H1 (cell line): ENCODE results near the gene LSM3. TPM values are rescaled to one million over a fixed set of nuclear protein-coding genes. Genes with fewer than 3 reads are reported as not detected.

ENCODE experiments used
- CTCF ChIA-PET: fragments of 300-600 bp; sonication (Branson Sonifier 250); formaldehyde crosslinking; loops from one replicate; lab custom pipeline; 2021; ENCODE audit not compliant: partially characterized antibody; lab: Charles Lee
- POLR2A ChIA-PET: fragments of 300-600 bp; sonication (Branson Sonifier 250); formaldehyde crosslinking; loops from one replicate; lab custom pipeline; 2021; ENCODE audit warnings: inconsistent platforms; ENCODE audit not compliant: partially characterized antibody; lab: Charles Lee
- DNase-seq, 2 experiments: peaks; one replicate each; pipeline versions ENCODE4 v3.0.0 to v3.0.0-alpha.2; 2010 to 2022; ENCODE audit warnings: low spot score in 2 of 2, low read depth in 1 of 2, mixed read lengths in 1 of 2
- FAIRE-seq: peaks from 2 replicates; lab custom pipeline; 2011; peaks lifted over from hg19 to GRCh38; lab: Jason Lieb, UNC
- H2AFZ ChIP-seq: 2 replicates; pipeline ENCODE4 v1.8.1; 2012; ENCODE audit warnings: low read length, inconsistent platforms
- H2AK5ac ChIP-seq: 2 replicates; pipeline ENCODE4 v1.6.1; 2013; ENCODE audit warnings: low read depth, low read length
- H2BK120ac ChIP-seq: replicated peaks from 2 replicates; pipeline ENCODE3; 2013; ENCODE audit warnings: low read depth, low read length, inconsistent platforms
- H2BK12ac ChIP-seq: 2 replicates; pipeline ENCODE4 v1.6.1; 2013; ENCODE audit warnings: low read depth, low read length
- H2BK15ac ChIP-seq: 2 replicates; pipeline ENCODE4 v1.6.1; 2013; ENCODE audit warnings: low read length
- H2BK20ac ChIP-seq: 2 replicates; pipeline ENCODE4 v1.6.1; 2013; ENCODE audit warnings: low read length
- H2BK5ac ChIP-seq: 2 replicates; pipeline ENCODE4 v1.6.1; 2013; ENCODE audit warnings: low read depth, low read length
- H3K14ac ChIP-seq: 2 replicates; pipeline ENCODE4 v1.6.1; 2013; ENCODE audit warnings: inconsistent platforms; ENCODE audit not compliant: insufficient read length
- H3K18ac ChIP-seq: 2 replicates; pipeline ENCODE4 v1.6.1; 2013; ENCODE audit warnings: low read length; ENCODE audit errors: extremely low read depth
- H3K23ac ChIP-seq: 2 replicates; pipeline ENCODE4 v1.6.1; 2013; ENCODE audit warnings: inconsistent platforms; ENCODE audit not compliant: insufficient read length
- H3K23me2 ChIP-seq: 2 replicates; pipeline ENCODE4 v1.6.1; 2013; ENCODE audit warnings: low read depth, low read length
- H3K27ac ChIP-seq: 2 replicates; pipeline ENCODE4 v1.6.1; 2011; ENCODE audit warnings: low read depth, low read length, inconsistent platforms
- H3K27me3 ChIP-seq, 4 experiments: replicated peaks in 1 of 4; 1 replicate in 1 of 4; 2 replicates in 3 of 4; pipeline versions ENCODE4 v1.6.1 to v1.8.1; 2011 to 2013; ENCODE audit warnings: low read length in 3 of 4, mild to moderate bottlenecking in 3 of 4, inconsistent platforms in 2 of 4, mixed read lengths in 2 of 4, moderate library complexity in 1 of 4; ENCODE audit not compliant: control insufficient read depth in 3 of 4, insufficient read depth in 3 of 4; ENCODE audit errors: extremely low read depth in 1 of 4
- H3K36me3 ChIP-seq, 4 experiments: 2 replicates each; pipeline versions ENCODE4 v1.6.1 to v1.8.1; 2011 to 2013; ENCODE audit warnings: mild to moderate bottlenecking in 4 of 4, low read length in 3 of 4, moderate library complexity in 2 of 4, control low read depth in 1 of 4, inconsistent platforms in 1 of 4; ENCODE audit not compliant: insufficient read depth in 4 of 4, control insufficient read depth in 2 of 4
- H3K4ac ChIP-seq: replicated peaks from 2 replicates; pipeline ENCODE3; 2013; ENCODE audit warnings: low read length, low read depth, mixed read lengths, inconsistent platforms; ENCODE audit not compliant: insufficient read length
- H3K4me1 ChIP-seq, 4 experiments: replicated peaks in 1 of 4; 1 replicate in 1 of 4; 2 replicates in 3 of 4; pipeline versions ENCODE4 v1.6.1 to v1.8.1; 2011 to 2013; ENCODE audit warnings: low read length in 3 of 4, inconsistent platforms in 2 of 4, mixed read lengths in 1 of 4; ENCODE audit not compliant: insufficient read depth in 4 of 4, control insufficient read depth in 3 of 4
- H3K4me2 ChIP-seq, 2 experiments: 2 replicates each; pipeline versions ENCODE4 v1.6.1 to v1.8.1; 2011 to 2013; ENCODE audit warnings: low read depth in 2 of 2, low read length in 2 of 2, control low read depth in 1 of 2, inconsistent platforms in 1 of 2, mild to moderate bottlenecking in 1 of 2; ENCODE audit not compliant: insufficient read depth in 1 of 2
- H3K4me3 ChIP-seq, 4 experiments: fragments of 200-600, 300-600 bp in 1 of 4; sonication (generic), shearing (Covaris generic), sonication (Bioruptor Twin) in 1 of 4; 2 replicates each; pipeline versions ENCODE4 v1.5.1 to v1.8.1; 2011 to 2016; ENCODE audit warnings: low read length in 4 of 4, low read depth in 3 of 4, control low read depth in 2 of 4, inconsistent platforms in 2 of 4, mild to moderate bottlenecking in 2 of 4, mixed read lengths in 1 of 4, moderate library complexity in 1 of 4; ENCODE audit not compliant: insufficient read depth in 2 of 4; ENCODE audit errors: extremely low read depth in 1 of 4
- H3K56ac ChIP-seq: replicated peaks from 2 replicates; pipeline ENCODE3; 2013; ENCODE audit warnings: low read depth, mild to moderate bottlenecking, mixed read lengths, low read length, inconsistent platforms; ENCODE audit not compliant: insufficient read length
- H3K79me1 ChIP-seq: 2 replicates; pipeline ENCODE4 v1.6.1; 2013; ENCODE audit warnings: low read depth, low read length, control low read depth
- H3K79me2 ChIP-seq, 2 experiments: 2 replicates each; pipeline versions ENCODE4 v1.6.1 to v1.8.1; 2012 to 2013; ENCODE audit warnings: low read length in 2 of 2, mild to moderate bottlenecking in 2 of 2, inconsistent platforms in 1 of 2; ENCODE audit not compliant: insufficient read depth in 2 of 2, control insufficient read depth in 1 of 2
- H3K9ac ChIP-seq, 4 experiments: replicated peaks in 1 of 4; 1 replicate in 1 of 4; 2 replicates in 3 of 4; pipeline versions ENCODE4 v1.6.1 to v1.8.1; 2011 to 2013; ENCODE audit warnings: low read depth in 3 of 4, low read length in 3 of 4, control low read depth in 2 of 4, mild to moderate bottlenecking in 2 of 4, moderate library complexity in 2 of 4, inconsistent platforms in 1 of 4; ENCODE audit errors: extremely low read depth in 1 of 4
- H3K9me3 ChIP-seq, 2 experiments: 2 replicates each; pipeline versions ENCODE4 v1.6.1 to v1.8.1; 2012 to 2013; ENCODE audit warnings: mild to moderate bottlenecking in 2 of 2, moderate library complexity in 2 of 2, control low read depth in 1 of 2, inconsistent platforms in 1 of 2, low read depth in 1 of 2, low read length in 1 of 2, mixed read lengths in 1 of 2; ENCODE audit not compliant: insufficient read depth in 2 of 2
- H4K20me1 ChIP-seq, 2 experiments: replicated peaks in 1 of 2; 2 replicates each; pipeline versions ENCODE3 to v1.8.1; 2011 to 2013; ENCODE audit warnings: inconsistent platforms in 2 of 2, low read length in 2 of 2, mild to moderate bottlenecking in 1 of 2; ENCODE audit not compliant: insufficient read depth in 2 of 2, control insufficient read depth in 1 of 2
- H4K5ac ChIP-seq: 2 replicates; pipeline ENCODE4 v1.6.1; 2013; ENCODE audit warnings: low read length, low read depth, mixed read lengths, inconsistent platforms; ENCODE audit not compliant: insufficient read length
- H4K8ac ChIP-seq: 2 replicates; pipeline ENCODE4 v1.8.0; 2013; ENCODE audit warnings: mild to moderate bottlenecking, moderate library complexity, low read length, inconsistent platforms; ENCODE audit not compliant: insufficient read depth; ENCODE audit errors: extremely low read depth
- H4K91ac ChIP-seq: replicated peaks from 2 replicates; pipeline ENCODE3; 2013; ENCODE audit warnings: low read length, mixed read lengths, inconsistent platforms; ENCODE audit not compliant: insufficient read length
- EP300 ChIP-seq, 2 experiments: IDR thresholded peaks; 1 replicate in 1 of 2; 2 replicates in 1 of 2; pipeline ENCODE4 v1.6.1; 2011 to 2012; ENCODE audit warnings: low read depth in 2 of 2, low read length in 2 of 2, mild to moderate bottlenecking in 2 of 2, borderline replicate concordance in 1 of 2, inconsistent platforms in 1 of 2, moderate library complexity in 1 of 2
- HDAC2 ChIP-seq, 2 experiments: fragments of 300-600 bp in 1 of 2; sonication (generic) in 1 of 2; IDR thresholded peaks; 2 replicates each; pipeline ENCODE4 v1.6.1; 2011 to 2012; ENCODE audit warnings: low read depth in 2 of 2, low read length in 2 of 2, mild to moderate bottlenecking in 2 of 2, moderate library complexity in 2 of 2, borderline replicate concordance in 1 of 2, inconsistent platforms in 1 of 2
- NANOG ChIP-seq: IDR thresholded peaks from 2 replicates; pipeline ENCODE4 v1.6.1; 2011; ENCODE audit warnings: low read length, low read depth, mild to moderate bottlenecking, inconsistent platforms; ENCODE audit not compliant: insufficient read depth, poor library complexity, severe bottlenecking
- POLR2A ChIP-seq, 2 experiments: IDR thresholded peaks; 1 replicate in 1 of 2; 2 replicates in 1 of 2; pipeline ENCODE4 v1.6.1; 2011; ENCODE audit warnings: low read depth in 2 of 2, low read length in 2 of 2, mild to moderate bottlenecking in 2 of 2; ENCODE audit errors: control extremely low read depth in 1 of 2
- RNF2 ChIP-seq: fragments of 200-900, 300-1000 bp; sonication (generic); IDR thresholded peaks from 2 replicates; pipeline ENCODE4 v1.7.1; 2016; ENCODE audit warnings: borderline replicate concordance, low read depth, mild to moderate bottlenecking, antibody characterized with exemption, low read length; ENCODE audit not compliant: poor library complexity, severe bottlenecking; ENCODE audit errors: missing control alignments
- SAP30 ChIP-seq: fragments of 300-600 bp; sonication (generic); IDR thresholded peaks from 2 replicates; pipeline ENCODE4 v1.7.1; 2012; ENCODE audit warnings: low read length, moderate library complexity, mild to moderate bottlenecking, inconsistent platforms; ENCODE audit not compliant: insufficient read depth, insufficient replicate concordance
- USF2 ChIP-seq: IDR thresholded peaks from 2 replicates; pipeline ENCODE4 v1.6.1; 2011; ENCODE audit warnings: low read length, improper control_type of control experiment
- WGBS, 2 experiments: shearing (Covaris generic) in 1 of 2; methylation state at CpG; one replicate each; pipeline versions ENCODE4 v1.1.6 to v1.1.7; 2013 to 2015; ENCODE audit warnings: low lambda C conversion rate in 2 of 2, mixed read lengths in 2 of 2, inconsistent platforms in 1 of 2, low coverage in 1 of 2, missing lambda C conversion rate in 1 of 2; ENCODE audit not compliant: insufficient replicate concordance in 2 of 2, insufficient coverage in 1 of 2, insufficient read length in 1 of 2; ENCODE audit errors: extremely low coverage in 1 of 2, missing lambda C conversion rate in 1 of 2; 5-methylcytosine and 5-hydroxymethylcytosine counted together
- polyA plus RNA-seq, 7 experiments: library from polyadenylated mRNA; depleted of rRNA in 3 of 7; stranded (reverse) in 5 of 7; unstranded in 2 of 7; fragments of >200 nt in 5 of 7; fragments of 200-250 nt in 2 of 7; gene quantifications; 1 replicate in 5 of 7; 2 replicates in 1 of 7; 4 replicates in 1 of 7; pipeline versions ENCODE4 v1.2.1 to v1.2.3, GENCODE V29; 2011 to 2013; ENCODE audit warnings: missing spikeins in 2 of 7, mixed read lengths in 2 of 7
- total RNA-seq: library from RNA; stranded (reverse); fragmentation: NEBNext Ultra II Directional; extraction: Animal tissue kit (Norgen Biotek cat#: 25700); gene quantifications from 2 replicates; pipeline ENCODE4 v1.2.1, GENCODE V29; 2021

LSM3 gene
- total and polyA plus RNA-seq, 2 of the 8 experiments (the other 6 are each of a cell fraction or from before 2014, with no cell fraction given): 7.1 to 25.4 TPM

DNA sequence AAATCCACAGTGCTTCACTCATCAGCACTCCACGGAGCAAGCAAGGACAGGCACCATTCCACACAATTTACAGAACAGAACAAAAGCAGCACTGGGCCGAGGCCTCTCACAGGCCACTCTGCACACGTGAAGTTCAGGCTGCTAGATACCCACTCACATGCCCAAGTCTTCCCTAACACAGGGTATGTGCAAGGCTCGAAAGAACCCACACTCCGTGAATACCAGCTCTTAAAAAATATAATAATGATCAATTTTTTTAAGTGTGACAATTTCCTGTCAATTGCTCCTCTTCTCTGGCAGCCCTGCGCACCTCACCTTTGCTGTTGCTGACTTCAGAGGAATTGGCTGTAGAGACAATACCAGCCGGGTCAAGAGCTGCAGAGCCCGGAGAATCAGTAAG is 19.2 kb upstream of the LSM3 start:
- H4K91ac ChIP-seq: no peak overlapping the region
- H4K20me1 ChIP-seq: peaks cover 0 to 2% of the 10 kb centered on the region in 2 experiments
- H3K9ac ChIP-seq: no peak overlapping the region
- H3K36me3 ChIP-seq: peaks cover 21 to 68% (median 44%) of the 10 kb centered on the region in 4 experiments
- no peaks in the 10 kb centered on the region for H3K79me1 ChIP-seq
- H3K4me2 ChIP-seq: no peak overlapping the region
- H3K4me3 ChIP-seq: no peak overlapping the region
- no peak for FAIRE-seq
- POLR2A ChIA-PET: interaction anchor here (1.4 kb wide), 1 partner anchor 35 kb away, joined by 3 read pairs; the partner anchor contains the start of genes CHCHD4 and TMEM43
- H3K56ac ChIP-seq: no peak overlapping the region
- H2BK20ac ChIP-seq: no peak overlapping the region
- no peaks in the 10 kb centered on the region; the same call in 1 of the 2 replicates for H3K23me2 ChIP-seq
- no peak overlapping the region for H2BK15ac ChIP-seq
- H2AFZ ChIP-seq: no peak overlapping the region
- H3K27me3 ChIP-seq: no peaks in the 10 kb centered on the region
- no peak for DNase-seq
- H2BK12ac ChIP-seq: no peak overlapping the region
- no peak overlapping the region for H4K5ac ChIP-seq
- H4K8ac ChIP-seq: no peak overlapping the region
- no peak overlapping the region for H3K4ac ChIP-seq
- no peaks in the 10 kb centered on the region for H3K79me2 ChIP-seq
- no peak overlapping the region for H3K27ac ChIP-seq
- H3K4me1 ChIP-seq: no peaks in the 10 kb centered on the region
- H2AK5ac ChIP-seq: no peak overlapping the region
- H3K9me3 ChIP-seq: no peaks in the 10 kb centered on the region
- CTCF ChIA-PET: interaction anchor here (1.0 kb wide), 2 partner anchors 11 to 14 kb away, joined by 5 read pairs; no protein-coding TSS in a partner anchor
- H3K14ac ChIP-seq: no peak overlapping the region
- no peak overlapping the region for H3K23ac ChIP-seq
- H2BK120ac ChIP-seq: no peak overlapping the region
- no peak overlapping the region for H3K18ac ChIP-seq
- WGBS, 2 experiments: 93% methylated on average over 8 of the region's 8 CpGs; no CpG with 5 or more reads in 1 of the 2 experiments
- no peak overlapping the region for H2BK5ac ChIP-seq
- TF ChIP-seq USF2 (no peak), SAP30 (no peak), EP300 (IDR thresholded peaks at IDR 0.05; ENCODE audit: borderline replicate concordance in 1 of 2, low read depth in 2 of 2, low read length in 2 of 2) (no peak), NANOG (no peak), HDAC2 (IDR thresholded peaks at IDR 0.05; ENCODE audit: borderline replicate concordance in 1 of 2, low read depth in 2 of 2, low read length in 2 of 2) (no peak), RNF2 (no peak), POLR2A (IDR thresholded peaks at IDR 0.05; ENCODE audit: control extremely low read depth in 1 of 2, low read depth in 2 of 2, low read length in 2 of 2) (no peak)
